ENCODE results near the gene DDAH1.

The DDAH1 gene

GRCh38 chr1:85308833-85309350 lies 156.1 kb downstream of the DDAH1 start:
- ATAC-seq (ENCODE audit: insufficient read depth, low read depth) (no peak), DNase-seq (no peak)
- TF ChIP-seq EZH2 (IDR thresholded peaks at IDR 0.05; ENCODE audit: borderline replicate concordance, low read depth, low read length, severe bottlenecking) (no peak), CTCF (IDR thresholded peaks at IDR 0.05; ENCODE audit: borderline replicate concordance, extremely low read depth, low read length, poor library complexity, severe bottlenecking) (no peak)
- H3K36me3 ChIP-seq (ENCODE audit: insufficient read depth, low read length), result no peaks in the 10 kb centered on the region
- H3K27ac ChIP-seq (ENCODE audit: low read length), result no peak overlapping the region
- no peaks in the 10 kb centered on the region for H3K79me2 ChIP-seq (ENCODE audit: insufficient read depth, low read length)
- no peaks in the 10 kb centered on the region for H3K4me1 ChIP-seq (ENCODE audit: insufficient read depth, low read length)
- H3K9ac ChIP-seq (ENCODE audit: low read depth, low read length), result no peak overlapping the region
- H3K9me3 ChIP-seq (ENCODE audit: insufficient read depth, low read length, severe bottlenecking), result no peaks in the 10 kb centered on the region
- H3K27me3 ChIP-seq (ENCODE audit: insufficient read depth, low read length, poor library complexity), result peaks cover 10% of the 10 kb centered on the region
- no peak overlapping the region for H3K4me2 ChIP-seq (ENCODE audit: insufficient read depth, low read length)
- H2AFZ ChIP-seq (ENCODE audit: low read depth, low read length), result no peak overlapping the region
- no peaks in the 10 kb centered on the region for H4K20me1 ChIP-seq (ENCODE audit: insufficient read depth, low read length)
- no peak overlapping the region for H3K4me3 ChIP-seq (ENCODE audit: low read depth in 1 of 2, low read length in 2 of 2)

- Histone ChIP-seq H3K4me3 (ENCODE audit: low read depth in 1 of 2, low read length in 2 of 2) (no peak overlapping the region), H2AFZ (ENCODE audit: low read depth, low read length) (no peak overlapping the region), H3K4me2 (ENCODE audit: insufficient read depth, low read length) (no peak overlapping the region; the same call in 1 of the 2 replicates)
Measured at GRCh38 chr1:85307987-85308832, 156.7 kb downstream of the DDAH1 start.

GRCh38 chr1:85306236-85306635 lies 158.7 kb downstream of the DDAH1 start:
- no peak for ATAC-seq (ENCODE audit: insufficient read depth, low read depth)
- TF ChIP-seq CTCF (IDR thresholded peaks at IDR 0.05; ENCODE audit: borderline replicate concordance, extremely low read depth, low read length, poor library complexity, severe bottlenecking) (no peak), EZH2 (IDR thresholded peaks at IDR 0.05; ENCODE audit: borderline replicate concordance, low read depth, low read length, severe bottlenecking) (no peak)
- Histone ChIP-seq H3K27ac (ENCODE audit: low read length) (no peak overlapping the region), H3K79me2 (ENCODE audit: insufficient read depth, low read length) (no peaks in the 10 kb centered on the region), H3K9me3 (ENCODE audit: insufficient read depth, low read length, severe bottlenecking) (no peaks in the 10 kb centered on the region), H2AFZ (ENCODE audit: low read depth, low read length) (no peak overlapping the region), H3K4me2 (ENCODE audit: insufficient read depth, low read length) (no peak overlapping the region), H3K4me1 (ENCODE audit: insufficient read depth, low read length) (no peaks in the 10 kb centered on the region), H4K20me1 (ENCODE audit: insufficient read depth, low read length) (no peaks in the 10 kb centered on the region), H3K36me3 (ENCODE audit: insufficient read depth, low read length) (no peaks in the 10 kb centered on the region), H3K9ac (ENCODE audit: low read depth, low read length) (no peak overlapping the region), H3K27me3 (ENCODE audit: insufficient read depth, low read length, poor library complexity) (peaks cover 10% of the 10 kb centered on the region), H3K4me3 (ENCODE audit: low read depth in 1 of 2, low read length in 2 of 2) (no peak overlapping the region)
- DNase-seq, result no peak

More at GRCh38 chr1:85307987-85308832, 156.7 kb downstream of the DDAH1 start:
- TF ChIP-seq EZH2 (IDR thresholded peaks at IDR 0.05; ENCODE audit: borderline replicate concordance, low read depth, low read length, severe bottlenecking) (no peak), CTCF (IDR thresholded peaks at IDR 0.05; ENCODE audit: borderline replicate concordance, extremely low read depth, low read length, poor library complexity, severe bottlenecking) (peak; percentile 78)
- Histone ChIP-seq H3K36me3 (ENCODE audit: insufficient read depth, low read length) (no peaks in the 10 kb centered on the region), H3K9me3 (ENCODE audit: insufficient read depth, low read length, severe bottlenecking) (no peaks in the 10 kb centered on the region), H3K4me1 (ENCODE audit: insufficient read depth, low read length) (no peaks in the 10 kb centered on the region), H3K27me3 (ENCODE audit: insufficient read depth, low read length, poor library complexity) (peaks cover 10% of the 10 kb centered on the region), H3K79me2 (ENCODE audit: insufficient read depth, low read length) (no peaks in the 10 kb centered on the region), H4K20me1 (ENCODE audit: insufficient read depth, low read length) (no peaks in the 10 kb centered on the region), H3K27ac (ENCODE audit: low read length) (no peak overlapping the region), H3K9ac (ENCODE audit: low read depth, low read length) (no peak overlapping the region)
- ATAC-seq (ENCODE audit: insufficient read depth, low read depth) (peak; percentile 94), DNase-seq (peak; percentile 66)
